ENCODE measurements around the gene FAM3B. TPM values are rescaled to one million over a fixed set of nuclear protein-coding genes. Genes with fewer than 3 reads are reported as not detected.

The FAM3B gene
- total and polyA plus RNA-seq, 4 experiments from 2014 or later: not detected

- Mint-ChIP-seq H3K4me1 (peaks cover 0 to 1% (median 0%) of the 10 kb centered on the region in 4 donors), H3K36me3 (no peaks in the 10 kb centered on the region), H3K9me3 (no peaks in the 10 kb centered on the region), H3K27me3 (peaks cover 9 to 24% of the 10 kb centered on the region in 2 donors), H3K4me3 (no peak overlapping the region), H3K27ac (no peak overlapping the region)
- Histone ChIP-seq H3K9me3 (ENCODE audit: control insufficient read depth in 1 of 2, low read length in 2 of 2) (no peaks in the 10 kb centered on the region), H3K36me3 (ENCODE audit: insufficient read depth, low read length) (no peaks in the 10 kb centered on the region), H3K27me3 (ENCODE audit: insufficient read depth, low read length) (no peaks in the 10 kb centered on the region), H3K4me3 (ENCODE audit: low read length in 2 of 2) (no peak overlapping the region), H3K4me1 (ENCODE audit: insufficient read depth, low read length) (no peaks in the 10 kb centered on the region), H3K27ac (ENCODE audit: low read depth, low read length) (no peak overlapping the region)
- POLR2A ChIA-PET (ENCODE audit: partially characterized antibody): interaction anchor here (0.6 to 1.4 kb wide), 7 partner anchors 24 to 834 kb away, joined by 3 to 11 read pairs (median 5); partner anchors contain the start of genes MX2 and ZBTB21
- CTCF ChIA-PET (ENCODE audit: partially characterized antibody): interaction anchor here (0.5 to 7.6 kb wide), 41 partner anchors 9 to 834 kb away, joined by 3 to 168 read pairs (median 5); partner anchors contain the start of genes MX1 and MX2
- peak; percentile 41 to 66 (median 65) for DNase-seq
- intact Hi-C loops (cut with micrococcal nuclease): loop anchor here (1.0 to 2.0 kb wide), 4 partner anchors 79 to 834 kb away; partner anchors contain the start of gene MX2
Observed at GRCh38 chr21:41283211-41283818, 33.3 kb upstream of the FAM3B start.

- Mint-ChIP-seq H3K4me3 (no peak overlapping the region), H3K27ac (no peak overlapping the region), H3K9me3 (no peaks in the 10 kb centered on the region), H3K36me3 (no peaks in the 10 kb centered on the region), H3K27me3 (peaks cover 6 to 9% of the 10 kb centered on the region in 2 donors), H3K4me1 (peaks cover 6 to 10% (median 8%) of the 10 kb centered on the region in 4 donors)
- ChIA-PET POLR2A (ENCODE audit: partially characterized antibody) (no interaction called here), CTCF (ENCODE audit: partially characterized antibody) (interaction anchor here (1.6 kb wide), 1 partner anchor 9 kb away, joined by 6 read pairs; no protein-coding TSS in a partner anchor)
- Histone ChIP-seq H3K4me3 (ENCODE audit: low read length in 2 of 2) (no peak overlapping the region), H3K36me3 (ENCODE audit: insufficient read depth, low read length) (no peaks in the 10 kb centered on the region), H3K27me3 (ENCODE audit: insufficient read depth, low read length) (no peaks in the 10 kb centered on the region), H3K9me3 (ENCODE audit: control insufficient read depth in 1 of 2, low read length in 2 of 2) (no peaks in the 10 kb centered on the region), H3K4me1 (ENCODE audit: insufficient read depth, low read length) (no peaks in the 10 kb centered on the region), H3K27ac (ENCODE audit: low read depth, low read length) (no peak overlapping the region)
- no peak for DNase-seq
- intact Hi-C loops (cut with micrococcal nuclease): no loop called here
Observed at GRCh38 chr21:41289431-41289830, 27.2 kb upstream of the FAM3B start.

- Mint-ChIP-seq H3K27me3 (peaks cover 12 to 14% of the 10 kb centered on the region in 2 donors), H3K4me1 (peaks cover 6 to 10% (median 9%) of the 10 kb centered on the region in 4 donors), H3K4me3 (no peak overlapping the region), H3K9me3 (no peaks in the 10 kb centered on the region), H3K36me3 (no peaks in the 10 kb centered on the region), H3K27ac (no peak overlapping the region)
- H3K9me3 ChIP-seq (ENCODE audit: control insufficient read depth in 1 of 2, low read length in 2 of 2): no peaks in the 10 kb centered on the region
- no peak overlapping the region for H3K27ac ChIP-seq (ENCODE audit: low read depth, low read length)
- H3K4me3 ChIP-seq (ENCODE audit: low read length in 2 of 2): no peak overlapping the region
- no peak for DNase-seq
- intact Hi-C loops (cut with micrococcal nuclease): no loop called here
- POLR2A ChIA-PET (ENCODE audit: partially characterized antibody): no interaction called here
- H3K36me3 ChIP-seq (ENCODE audit: insufficient read depth, low read length): no peaks in the 10 kb centered on the region
- no peaks in the 10 kb centered on the region for H3K27me3 ChIP-seq (ENCODE audit: insufficient read depth, low read length)
- CTCF ChIA-PET (ENCODE audit: partially characterized antibody): interaction anchor here (1.6 kb wide), 1 partner anchor 10 kb away, joined by 6 read pairs; no protein-coding TSS in a partner anchor
- no peaks in the 10 kb centered on the region for H3K4me1 ChIP-seq (ENCODE audit: insufficient read depth, low read length)
Observed at GRCh38 chr21:41290106-41290799, 26.3 kb upstream of the FAM3B start.

GRCh38 chr21:41294548-41295231 is 21.9 kb upstream of the FAM3B start:
- H3K27ac Mint-ChIP-seq: no peak overlapping the region
- Histone ChIP-seq H3K4me3 (ENCODE audit: low read length in 2 of 2) (no peak overlapping the region), H3K27me3 (ENCODE audit: insufficient read depth, low read length) (no peaks in the 10 kb centered on the region), H3K36me3 (ENCODE audit: insufficient read depth, low read length) (no peaks in the 10 kb centered on the region), H3K27ac (ENCODE audit: low read depth, low read length) (no peak overlapping the region), H3K4me1 (ENCODE audit: insufficient read depth, low read length) (no peaks in the 10 kb centered on the region), H3K9me3 (ENCODE audit: control insufficient read depth in 1 of 2, low read length in 2 of 2) (no peaks in the 10 kb centered on the region)
- peaks cover 6 to 10% (median 9%) of the 10 kb centered on the region in 4 donors for H3K4me1 Mint-ChIP-seq
- intact Hi-C loops (cut with micrococcal nuclease): no loop called here
- ChIA-PET POLR2A (ENCODE audit: partially characterized antibody) (no interaction called here), CTCF (ENCODE audit: partially characterized antibody) (no interaction called here)
- peaks cover 0 to 10% (median 5%) of the 10 kb centered on the region in 8 donors for H3K9me3 Mint-ChIP-seq
- H3K36me3 Mint-ChIP-seq: no peaks in the 10 kb centered on the region
- H3K27me3 Mint-ChIP-seq: peaks cover 27 to 32% of the 10 kb centered on the region in 2 donors
- DNase-seq: no peak
- no peak overlapping the region for H3K4me3 Mint-ChIP-seq

GRCh38 chr21:41295721-41296254 is 20.8 kb upstream of the FAM3B start:
- Histone ChIP-seq H3K27me3 (ENCODE audit: insufficient read depth, low read length) (no peaks in the 10 kb centered on the region), H3K36me3 (ENCODE audit: insufficient read depth, low read length) (no peaks in the 10 kb centered on the region), H3K4me3 (ENCODE audit: low read length in 2 of 2) (no peak overlapping the region), H3K9me3 (ENCODE audit: control insufficient read depth in 1 of 2, low read length in 2 of 2) (no peaks in the 10 kb centered on the region), H3K27ac (ENCODE audit: low read depth, low read length) (no peak overlapping the region), H3K4me1 (ENCODE audit: insufficient read depth, low read length) (no peaks in the 10 kb centered on the region)
- Mint-ChIP-seq H3K27me3 (peaks cover 25 to 31% of the 10 kb centered on the region in 2 donors), H3K36me3 (no peaks in the 10 kb centered on the region), H3K9me3 (peaks cover 0 to 12% (median 5%) of the 10 kb centered on the region in 8 donors), H3K4me3 (peak overlapping the region in 1 of 8 donors; percentile 13), H3K27ac (no peak overlapping the region), H3K4me1 (peaks cover 6 to 10% (median 9%) of the 10 kb centered on the region in 4 donors)
- CTCF ChIA-PET (ENCODE audit: partially characterized antibody): no interaction called here
- intact Hi-C loops (cut with micrococcal nuclease): no loop called here
- POLR2A ChIA-PET (ENCODE audit: partially characterized antibody): no interaction called here
- no peak for DNase-seq

GRCh38 chr21:41302976-41303375 is 13.6 kb upstream of the FAM3B start:
- Mint-ChIP-seq H3K4me3 (no peak overlapping the region), H3K9me3 (peaks cover 0 to 9% (median 2%) of the 10 kb centered on the region in 8 donors), H3K4me1 (no peaks in the 10 kb centered on the region), H3K27me3 (peaks cover 5 to 18% of the 10 kb centered on the region in 2 donors), H3K36me3 (no peaks in the 10 kb centered on the region), H3K27ac (no peak overlapping the region)
- Histone ChIP-seq H3K36me3 (ENCODE audit: insufficient read depth, low read length) (no peaks in the 10 kb centered on the region), H3K4me1 (ENCODE audit: insufficient read depth, low read length) (no peaks in the 10 kb centered on the region), H3K9me3 (ENCODE audit: control insufficient read depth in 1 of 2, low read length in 2 of 2) (no peaks in the 10 kb centered on the region), H3K27ac (ENCODE audit: low read depth, low read length) (no peak overlapping the region), H3K4me3 (ENCODE audit: low read length in 2 of 2) (no peak overlapping the region), H3K27me3 (ENCODE audit: insufficient read depth, low read length) (no peaks in the 10 kb centered on the region)
- intact Hi-C loops (cut with micrococcal nuclease): no loop called here
- DNase-seq: no peak
- ChIA-PET POLR2A (ENCODE audit: partially characterized antibody) (no interaction called here), CTCF (ENCODE audit: partially characterized antibody) (interaction anchor here (1.0 kb wide), 1 partner anchor 20 kb away, joined by 3 read pairs; no protein-coding TSS in a partner anchor)

Measured in CD4-positive, alpha-beta memory T cell (primary cell).